HG03558 (cell line): ENCODE data around the gene SLC6A2.
"Not testable (repeated sequence)": the region's sequence is repeated elsewhere in the genome, so short reads cannot be mapped to it uniquely, and the experiment has no call there.

Experiments used
- ATAC-seq: cut with Tn5 transposase; IDR thresholded peaks from one replicate; pipeline ENCODE4 v1.9.1; 2021; ENCODE audit warnings: moderate number of reproducible peaks; ENCODE audit not compliant: unreplicated experiment; ENCODE audit errors: extremely low read depth

The SLC6A2 gene

DNA sequence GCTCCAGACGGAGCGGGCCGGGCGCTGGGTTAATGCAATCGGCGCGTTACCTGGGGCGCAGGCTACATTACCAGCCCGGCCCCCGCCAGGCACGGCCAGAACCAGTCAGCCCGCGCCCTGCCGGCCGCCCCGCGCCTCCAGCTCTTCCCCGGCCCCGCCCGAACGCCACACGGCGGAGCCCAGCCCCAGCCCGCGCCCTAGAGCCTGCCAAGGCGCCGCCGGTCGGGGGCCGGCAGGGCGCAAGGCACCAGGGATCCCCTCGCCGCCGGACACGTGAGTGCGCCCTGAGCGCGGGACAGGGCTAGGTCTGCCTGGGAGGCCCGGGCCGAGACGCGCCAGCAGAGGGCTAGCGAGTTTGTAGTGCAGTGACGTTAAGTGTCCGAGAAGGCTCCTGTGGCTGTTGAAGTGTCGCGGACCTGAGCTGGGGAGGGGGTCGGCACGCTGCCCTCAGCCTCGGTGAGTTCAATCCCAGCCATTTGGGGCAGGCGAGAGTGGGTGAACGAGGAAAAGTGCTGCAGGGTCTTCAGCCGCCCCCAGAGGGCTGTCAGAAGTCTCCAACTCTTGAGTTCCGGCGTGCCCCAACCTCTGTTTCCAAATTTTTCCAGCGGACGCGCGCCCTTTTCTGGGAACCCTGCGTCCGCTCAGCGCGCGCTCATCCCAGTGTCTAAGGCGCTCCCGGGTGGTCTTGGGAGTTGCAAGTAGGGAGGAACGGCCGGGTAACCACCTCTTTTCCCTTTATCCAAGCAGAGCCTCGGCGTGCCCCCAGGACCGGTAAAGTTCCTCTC, at the start of gene SLC6A2:
Gene SLC6A2 (plus strand): TSS at position 92 of the 785 bp plus-strand sequence. CDS start 707 bp downstream, outside the sequence.
- no peak for ATAC-seq

DNA sequence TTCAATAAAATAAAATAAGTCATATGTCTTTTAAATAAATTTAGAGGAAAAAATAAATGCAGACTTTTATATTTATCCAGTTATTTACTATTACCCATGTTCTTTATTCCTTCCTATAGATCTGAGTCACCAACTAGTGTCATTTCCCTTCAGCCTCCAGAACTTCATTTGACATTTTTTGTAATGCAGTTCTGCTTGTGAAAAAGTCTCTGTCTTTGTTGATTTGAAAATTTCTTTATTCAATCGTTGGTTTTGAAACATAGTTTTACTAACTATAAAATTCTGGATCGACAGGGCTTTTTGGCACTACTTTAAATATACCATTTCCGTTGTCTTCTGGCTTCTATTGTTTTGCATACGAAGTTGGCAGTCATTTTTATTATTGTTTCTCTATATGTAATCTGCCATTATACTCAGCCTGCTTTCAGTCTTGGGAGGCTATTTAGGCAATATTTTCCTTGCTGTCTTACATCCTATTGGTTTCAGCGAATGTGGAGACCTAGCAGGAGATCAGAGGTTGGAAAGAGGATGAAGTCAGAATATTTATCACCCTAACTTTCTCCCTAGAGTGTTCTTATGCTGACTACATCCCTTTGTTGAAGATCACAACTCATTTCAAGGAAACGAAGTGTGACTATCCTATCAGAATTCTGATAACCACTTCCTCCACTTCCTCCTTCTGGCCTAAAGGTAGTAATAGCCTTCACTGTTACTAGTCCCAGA, 42.0 kb upstream of the SLC6A2 start:
- ATAC-seq: no peak

DNA sequence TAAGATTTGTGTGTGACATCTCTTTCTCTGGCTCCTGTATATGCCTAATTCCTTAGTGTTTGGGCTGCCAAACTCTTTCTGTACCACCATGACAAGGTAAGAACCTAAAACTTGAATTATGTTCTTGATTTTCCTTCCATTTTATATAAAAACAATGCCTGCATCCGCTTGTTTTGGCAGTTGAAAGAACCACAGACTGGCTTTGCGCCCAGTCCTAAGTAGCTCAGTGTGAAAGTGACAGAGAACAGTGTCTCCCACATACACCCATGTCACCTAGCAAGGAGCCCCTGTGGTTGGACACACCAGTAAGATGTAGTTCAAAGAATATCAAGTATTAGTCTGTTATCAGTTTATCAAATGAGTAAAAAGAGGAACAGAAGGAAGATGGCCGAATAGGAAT, 40.7 kb upstream of the SLC6A2 start:
- ATAC-seq: no peak

DNA sequence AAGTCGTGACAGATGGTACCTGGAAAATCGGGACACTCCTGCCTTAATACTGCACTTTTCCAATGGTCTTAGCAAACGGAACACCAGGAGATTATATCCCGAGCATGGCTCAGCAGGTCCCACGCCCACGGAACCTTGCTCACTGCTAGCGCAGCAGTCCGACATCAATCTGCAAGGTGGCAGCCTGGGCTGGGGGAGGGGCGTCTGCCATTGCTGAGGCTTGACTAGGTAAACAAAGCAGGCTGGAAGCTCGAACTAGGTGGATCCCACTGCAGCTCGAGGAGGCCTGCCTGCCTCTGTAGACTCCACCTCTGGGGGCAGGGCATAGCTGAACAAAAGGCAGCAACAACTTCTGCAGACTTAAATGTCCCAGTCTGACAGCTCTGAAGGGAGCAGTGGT, 40.1 kb upstream of the SLC6A2 start:
- not testable (repeated sequence) for ATAC-seq

DNA sequence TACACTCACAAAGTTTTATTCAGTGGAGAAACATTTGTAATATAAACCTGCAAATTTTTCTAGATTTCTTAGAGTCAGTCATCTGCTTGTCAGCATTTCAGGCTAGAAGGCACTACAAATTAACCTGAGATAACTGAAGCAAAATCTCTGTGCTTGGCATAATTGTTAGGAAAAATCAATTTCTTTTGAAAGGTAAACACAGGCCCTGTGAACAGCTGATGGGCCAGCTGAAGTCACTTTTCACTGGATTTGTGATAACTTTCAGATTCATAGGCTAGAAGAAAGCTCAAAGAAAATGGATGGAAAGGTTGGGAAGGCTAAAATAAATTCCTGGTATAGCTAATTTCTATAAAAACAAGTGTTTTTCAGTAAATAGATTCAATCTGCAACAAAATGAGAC, 34.0 kb upstream of the SLC6A2 start:
- ATAC-seq: no peak

DNA sequence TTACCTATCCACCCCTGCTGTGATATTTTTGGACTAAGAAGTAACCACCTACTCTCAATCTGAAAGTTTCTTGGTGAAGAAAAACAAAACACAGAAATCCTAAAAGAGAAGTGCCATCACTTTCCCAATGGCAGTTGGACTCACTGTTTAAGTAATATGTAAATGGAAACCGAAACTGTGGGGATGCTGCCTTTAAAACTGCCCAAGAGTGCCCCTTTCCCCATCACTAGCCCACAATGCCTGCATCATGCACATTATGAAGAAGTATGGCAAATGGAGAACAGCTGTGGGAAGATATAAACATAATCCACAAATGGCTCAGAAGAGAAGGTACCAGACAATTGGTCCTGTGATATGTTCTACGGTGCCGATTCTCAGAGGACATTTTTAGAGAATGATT, 33.5 kb upstream of the SLC6A2 start:
- ATAC-seq: no peak

DNA sequence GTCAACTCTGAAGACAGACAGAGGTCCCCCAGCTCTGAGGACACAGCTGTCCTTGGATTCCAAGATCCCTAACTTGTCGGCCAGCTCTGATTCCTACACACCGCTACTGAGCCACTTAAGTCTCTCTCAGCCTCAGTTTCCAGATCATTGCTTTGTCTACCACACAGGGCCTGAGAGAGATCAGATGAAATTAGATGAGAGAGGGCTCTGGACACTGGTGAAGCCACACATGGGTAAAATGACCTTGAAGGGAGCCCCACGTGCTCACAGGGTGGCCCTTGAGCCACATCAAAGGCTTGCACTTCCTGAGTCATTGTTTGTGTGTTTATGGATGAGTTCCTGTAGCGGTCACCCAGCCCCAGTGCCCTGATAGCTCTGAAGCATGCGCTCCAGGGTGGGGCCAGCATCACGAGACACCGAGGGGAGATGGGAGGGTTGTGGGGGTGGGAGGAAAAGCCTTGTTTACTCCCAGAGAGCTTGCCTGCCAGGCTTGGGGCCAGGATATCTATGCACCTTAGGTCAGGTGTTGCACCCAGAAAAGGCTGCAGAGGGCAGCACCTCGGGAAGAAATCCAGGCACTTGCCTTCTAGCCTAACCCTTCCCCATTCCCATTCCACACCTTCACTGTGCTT, 32.7 kb upstream of the SLC6A2 start:
- no peak for ATAC-seq

DNA sequence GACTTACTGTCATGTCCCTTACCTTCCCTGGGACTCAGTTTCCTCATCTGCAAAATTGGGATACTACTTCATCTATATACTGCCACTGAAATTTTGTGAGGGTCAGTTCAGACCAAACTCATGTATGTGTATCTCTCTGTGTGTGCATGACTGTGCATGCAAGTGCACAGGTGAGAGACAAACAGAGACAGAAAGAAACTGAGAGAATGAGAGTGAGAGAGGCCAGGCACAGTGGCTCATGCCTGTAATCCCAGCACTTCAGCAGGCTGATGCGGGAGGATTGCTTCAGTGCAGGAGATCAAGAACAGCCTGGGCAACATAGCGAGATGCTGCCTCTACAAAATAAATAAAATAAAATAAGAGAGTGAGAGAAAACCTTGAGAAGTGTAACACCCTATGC, 32.1 kb upstream of the SLC6A2 start:
- ATAC-seq: no peak

DNA sequence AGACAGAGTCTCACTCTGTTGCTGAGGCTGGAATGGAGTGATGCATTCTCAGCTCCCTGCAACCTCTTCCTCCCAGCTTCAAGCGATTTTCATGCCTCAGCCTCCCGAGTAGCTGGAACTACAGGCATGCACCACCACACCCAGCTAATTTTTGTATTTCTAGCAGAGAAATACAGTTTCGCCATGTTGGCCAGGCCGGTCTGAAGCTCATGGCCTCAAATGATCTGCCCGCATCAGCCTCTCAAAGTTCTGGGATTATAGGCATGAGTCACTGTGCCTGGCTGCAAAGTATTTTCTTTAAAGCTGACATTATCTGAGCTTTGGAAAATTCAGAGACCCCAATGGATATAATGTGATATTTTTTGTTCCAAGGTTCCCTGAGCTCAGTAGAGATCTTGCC, 31.1 kb upstream of the SLC6A2 start:
- no peak for ATAC-seq

DNA sequence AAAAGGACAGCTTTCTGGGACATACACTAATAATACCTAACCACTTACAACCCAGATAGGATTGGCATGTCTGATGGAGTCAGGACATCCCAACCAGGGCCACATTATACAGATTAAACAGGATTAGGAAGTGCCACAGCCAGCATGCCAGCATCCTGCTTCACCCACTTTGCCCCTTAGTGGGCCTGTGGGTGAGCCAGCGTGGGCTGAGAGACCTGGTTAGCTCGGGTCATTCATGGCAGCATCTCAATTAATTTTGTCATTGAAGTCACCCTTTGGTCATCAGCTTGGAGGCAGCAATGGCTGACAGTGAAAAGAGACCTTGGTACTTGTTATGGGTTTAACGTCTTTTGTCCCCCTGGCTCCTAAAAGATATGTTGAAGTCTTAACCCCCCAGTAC, 29.9 kb upstream of the SLC6A2 start:
- ATAC-seq: no peak

DNA sequence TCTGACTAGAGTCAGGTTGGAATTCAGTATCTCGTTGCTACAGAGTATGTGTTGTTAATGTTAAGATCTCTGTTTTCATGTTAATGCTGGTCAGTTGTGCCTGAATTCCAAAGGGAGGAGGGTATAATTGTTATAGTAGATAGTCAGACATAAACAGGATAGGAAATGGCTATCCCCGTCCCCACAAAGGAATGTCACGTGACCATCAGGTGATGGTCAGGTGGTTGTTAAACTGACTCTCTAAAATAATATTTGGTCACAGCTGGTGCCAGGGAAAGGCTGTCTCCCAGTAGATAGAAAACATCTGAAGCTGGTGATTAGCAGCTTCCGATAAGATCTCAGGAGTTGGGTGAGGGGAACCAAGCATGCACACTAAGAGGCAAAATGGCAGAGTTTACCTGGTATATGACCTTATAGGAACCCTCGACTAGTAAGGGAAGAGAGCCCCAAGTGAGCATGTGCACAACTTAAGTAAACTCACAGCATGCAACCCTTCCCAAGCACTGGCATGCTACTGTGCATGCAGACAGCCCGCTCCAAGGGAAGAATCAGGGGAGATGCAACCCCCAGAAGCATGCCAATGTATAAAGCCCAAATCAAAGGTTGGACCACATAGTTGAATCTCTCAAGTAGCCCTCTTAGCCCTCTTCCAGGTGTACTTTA, 27.4 kb upstream of the SLC6A2 start:
- ATAC-seq: no peak

DNA sequence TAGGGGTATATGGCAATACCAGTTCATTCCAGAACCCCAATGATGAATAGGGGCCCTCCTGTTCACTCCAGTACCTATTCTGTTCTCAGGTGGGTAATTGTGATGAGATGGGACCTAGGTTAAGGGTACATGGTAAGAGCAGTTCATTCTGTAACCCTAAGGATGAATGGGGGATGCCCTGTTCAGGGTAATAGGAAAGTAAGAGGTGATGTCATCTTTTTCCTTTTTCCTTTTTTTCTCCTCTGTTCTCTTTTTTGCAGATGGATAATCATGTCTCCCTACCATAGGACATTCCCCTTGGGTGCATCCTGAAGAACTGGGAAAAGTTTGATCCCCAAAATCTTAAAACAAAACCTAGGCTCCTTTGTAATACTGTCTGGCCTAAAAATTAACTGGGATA, 25.0 kb upstream of the SLC6A2 start:
- no peak for ATAC-seq

DNA sequence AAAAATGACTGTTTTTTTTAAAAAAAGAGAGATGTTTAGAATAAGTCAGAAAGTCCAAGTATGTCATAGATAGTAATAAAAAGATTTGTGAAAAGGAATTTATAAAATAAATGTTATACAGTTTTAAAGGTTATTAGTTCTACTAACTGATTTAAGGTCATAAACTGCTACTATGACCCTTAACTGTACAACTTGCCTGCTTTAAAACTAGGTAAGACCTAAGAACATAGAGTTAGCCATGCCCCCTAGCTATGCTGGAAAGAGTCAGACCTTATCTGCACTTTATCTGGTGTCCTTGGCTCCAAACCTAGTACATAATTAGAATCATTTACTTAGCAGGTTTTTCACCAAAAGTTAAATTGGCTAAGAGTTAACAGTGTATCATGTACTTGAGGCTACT, 23.5 kb upstream of the SLC6A2 start:
- no peak for ATAC-seq

DNA sequence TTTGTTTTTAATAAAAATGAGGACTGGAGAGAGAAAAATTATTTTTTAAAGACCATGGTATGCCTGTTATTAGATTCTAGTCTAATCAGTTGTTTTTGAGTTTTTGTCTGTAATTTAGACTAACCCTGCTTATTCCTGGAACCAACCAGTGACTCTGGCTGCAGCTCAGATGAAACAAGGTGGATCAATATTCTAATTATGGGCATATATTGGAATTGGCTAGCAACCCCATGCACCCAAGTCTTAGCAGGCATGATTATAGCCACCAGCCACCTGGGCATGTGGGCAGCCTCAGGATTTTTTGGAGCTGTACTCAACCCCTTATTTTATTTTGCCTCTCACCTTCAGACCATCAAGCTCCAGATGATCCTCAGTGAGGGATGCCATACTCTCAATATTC, 21.6 kb upstream of the SLC6A2 start:
- ATAC-seq: no peak

DNA sequence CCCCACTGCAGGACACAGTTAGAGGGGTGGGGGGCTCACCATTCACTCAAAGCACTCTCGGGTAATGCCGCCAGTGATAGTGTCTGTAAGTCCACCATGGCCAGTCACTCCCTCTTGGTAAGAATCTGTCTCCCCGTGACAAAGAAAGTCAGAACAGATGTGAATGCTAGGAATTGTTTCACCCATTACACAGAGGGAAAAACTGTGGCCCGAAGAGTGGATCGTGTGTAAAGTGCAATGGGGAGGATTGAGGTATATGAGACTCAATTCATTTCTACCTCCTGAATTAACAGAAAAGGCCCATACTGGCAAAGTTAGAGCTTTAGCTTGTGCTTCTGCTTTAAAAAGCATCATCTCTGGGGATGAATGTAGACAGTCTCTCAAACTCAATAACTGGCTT, 17.5 kb upstream of the SLC6A2 start:
- ATAC-seq: no peak

DNA sequence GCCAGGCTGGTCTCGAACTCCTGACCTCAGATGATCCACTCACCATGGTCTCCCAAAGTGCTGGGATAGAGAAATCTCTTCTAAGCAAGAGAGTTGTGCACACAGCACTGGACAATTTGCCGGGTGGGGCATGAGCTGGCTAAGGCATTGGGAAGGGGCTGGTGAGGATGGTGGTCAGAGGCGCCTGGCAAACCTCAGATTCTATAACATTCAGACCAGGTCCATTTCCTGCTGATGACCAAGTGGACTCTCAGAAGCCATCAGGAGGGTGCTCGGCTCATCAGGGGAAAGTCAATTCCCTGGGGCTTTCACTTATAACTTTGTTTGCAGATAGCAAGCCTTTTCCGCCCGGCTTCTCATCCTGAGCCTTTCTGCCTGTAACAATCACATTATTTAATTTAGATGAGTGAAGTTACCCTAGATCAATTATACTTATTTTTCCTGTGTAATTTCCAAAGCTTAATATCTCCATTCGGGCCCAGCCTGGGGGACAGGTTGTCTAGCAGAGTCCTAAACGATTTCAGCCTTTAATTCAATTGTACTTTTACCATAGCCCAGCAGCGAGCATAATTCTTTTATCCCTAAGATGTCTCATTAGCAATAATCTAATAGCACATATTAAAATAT, 15.0 kb upstream of the SLC6A2 start:
- ATAC-seq: no peak

DNA sequence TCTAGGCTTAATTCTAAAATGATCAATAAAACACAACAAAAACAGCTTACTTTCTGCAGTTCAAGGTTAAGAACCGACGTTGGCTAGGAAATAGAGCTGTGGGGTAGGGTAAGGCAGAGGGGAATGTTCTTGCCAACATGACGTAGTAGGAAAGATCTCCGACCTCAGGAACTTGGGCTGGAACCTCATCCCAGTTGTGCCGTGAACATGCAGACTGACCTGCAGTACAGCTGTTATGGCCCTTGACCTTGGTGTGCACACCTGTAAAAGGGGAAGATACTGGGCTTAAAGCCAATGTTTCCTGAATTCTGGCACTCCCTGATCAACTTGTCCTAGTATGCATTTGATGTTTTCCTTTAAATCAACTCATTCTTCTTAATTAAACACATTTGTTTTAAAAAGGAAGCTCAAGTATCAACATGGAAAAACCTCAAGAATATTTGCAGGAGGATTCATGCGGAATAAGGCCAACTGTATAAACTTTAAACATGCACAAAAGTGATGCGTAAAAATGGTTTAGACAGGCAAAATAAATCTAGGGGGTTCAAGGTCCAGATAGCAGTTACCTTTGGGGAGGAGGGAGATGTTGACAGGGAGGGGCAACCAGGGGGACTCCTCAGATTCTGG, 14.2 kb upstream of the SLC6A2 start:
- ATAC-seq: no peak

DNA sequence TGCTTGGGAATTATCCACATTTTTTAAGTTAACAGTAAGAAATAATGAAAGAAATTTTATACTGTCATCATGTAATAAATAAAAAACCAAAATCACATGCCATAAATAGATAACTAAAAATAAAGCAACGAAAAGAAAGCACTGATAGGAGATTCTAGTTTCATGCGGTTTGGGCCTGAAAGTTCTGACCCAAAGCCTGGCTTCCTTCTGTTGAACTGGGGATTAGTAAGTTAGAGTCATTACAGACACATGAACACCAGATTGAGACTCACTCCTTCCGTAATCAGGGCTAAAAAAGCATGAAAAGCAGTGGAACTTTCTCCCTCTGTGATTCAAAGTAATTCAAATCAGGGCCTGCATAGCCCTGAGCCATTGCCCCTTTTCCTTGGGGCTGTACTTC, 13.2 kb upstream of the SLC6A2 start:
- no peak for ATAC-seq

DNA sequence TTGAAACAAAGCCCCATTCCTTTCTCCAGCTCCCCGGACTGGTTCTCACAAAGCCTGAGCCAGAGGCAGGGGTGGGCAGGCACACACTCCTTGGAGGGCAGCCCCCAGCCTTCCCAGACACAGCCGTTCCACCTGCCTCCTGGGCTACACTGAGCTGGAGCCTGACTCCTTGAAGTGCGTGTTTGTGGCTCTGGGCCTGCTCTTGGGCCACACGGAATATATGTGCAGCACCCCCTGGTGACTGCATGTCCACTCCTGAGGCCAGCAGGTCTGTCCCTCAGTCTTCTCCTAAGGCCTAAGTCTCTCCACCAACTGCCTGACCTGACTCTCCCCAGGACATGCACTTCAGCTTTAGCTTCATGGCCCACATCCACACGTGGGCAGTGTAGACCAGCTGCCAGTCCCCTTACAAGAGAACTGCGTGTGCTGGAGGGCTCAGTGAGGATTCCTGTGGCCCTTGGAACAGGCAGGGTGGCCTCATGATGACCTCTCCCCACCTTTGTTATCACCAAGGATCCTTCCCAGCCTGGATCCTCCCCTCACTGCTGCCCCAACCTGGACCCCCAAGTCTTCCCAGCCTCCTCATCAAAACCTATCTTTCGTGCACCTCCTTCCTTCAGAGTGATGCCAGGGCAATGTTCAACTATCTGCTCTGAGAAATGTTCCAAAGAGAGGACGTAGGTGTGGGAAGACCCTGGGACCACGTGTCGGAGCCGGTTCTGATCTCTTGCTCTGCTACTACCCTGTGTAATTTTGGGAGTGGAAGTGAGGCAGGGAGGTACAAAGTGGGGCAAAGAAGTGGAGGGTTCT, 12.4 kb upstream of the SLC6A2 start:
- ATAC-seq: no peak
